Effector memory CD8-positive, alpha-beta T cell (primary cell): ENCODE measurements around the gene FGFR2.

Source experiments
- ATAC-seq: fragments of 150-1000 bp; cut with Tn5 transposase; replicated peaks from 2 replicates; pipeline ENCODE4 v1.10.0; 2021; ENCODE audit warnings: mild to moderate bottlenecking, moderate library complexity
- DNase-seq, 3 experiments: peaks; one replicate each; pipeline ENCODE4 v3.0.0; 2021
- H3K27ac Mint-ChIP-seq, 2 donors: one replicate each; pipeline ENCODE4 v1.8.0; 2022; ENCODE audit warnings: mild to moderate bottlenecking in 2 of 2, mixed read lengths in 2 of 2, moderate library complexity in 2 of 2
- H3K27me3 Mint-ChIP-seq, 2 donors: one replicate each; pipeline ENCODE4 v1.8.0; 2022; ENCODE audit warnings: mixed read lengths in 2 of 2
- H3K36me3 Mint-ChIP-seq: one replicate; pipeline ENCODE4 v1.8.0; 2022; ENCODE audit warnings: mild to moderate bottlenecking, moderate library complexity, mixed read lengths; ENCODE audit not compliant: insufficient read depth
- H3K4me1 Mint-ChIP-seq, 2 donors: one replicate each; pipeline ENCODE4 v1.8.0; 2022; ENCODE audit warnings: low read depth in 2 of 2, mixed read lengths in 2 of 2
- H3K4me3 Mint-ChIP-seq, 2 donors: one replicate each; pipeline ENCODE4 v1.8.0; 2022; ENCODE audit warnings: mild to moderate bottlenecking in 2 of 2, mixed read lengths in 2 of 2, moderate library complexity in 2 of 2
- H3K9me3 Mint-ChIP-seq, 2 donors: one replicate each; pipeline ENCODE4 v1.8.0; 2022; ENCODE audit warnings: mixed read lengths in 2 of 2

The FGFR2 gene

GRCh38 chr10:121591186-121591585 is 7.1 kb downstream of the FGFR2 start:
- peaks cover 0 to under 1% of the 10 kb centered on the region in 2 donors for H3K4me1 Mint-ChIP-seq
- DNase-seq (no peak), ATAC-seq (no peak)
- peaks cover 0 to 5% of the 10 kb centered on the region in 2 donors for H3K9me3 Mint-ChIP-seq
- H3K4me3 Mint-ChIP-seq, result no peak overlapping the region
- H3K27me3 Mint-ChIP-seq, result peaks cover 9 to 35% of the 10 kb centered on the region in 2 donors
- H3K36me3 Mint-ChIP-seq, result no peaks in the 10 kb centered on the region
- H3K27ac Mint-ChIP-seq, result no peak overlapping the region

- no peaks in the 10 kb centered on the region for H3K36me3 Mint-ChIP-seq
These were observed 7.5 kb downstream of the FGFR2 start for GRCh38 chr10:121590772-121591171.

GRCh38 chr10:121589553-121589952 is 8.7 kb downstream of the FGFR2 start:
- Mint-ChIP-seq H3K27ac (no peak overlapping the region), H3K36me3 (no peaks in the 10 kb centered on the region)

More at GRCh38 chr10:121590772-121591171, 7.5 kb downstream of the FGFR2 start:
- ATAC-seq, result no peak
- peaks cover 7 to 31% of the 10 kb centered on the region in 2 donors for H3K27me3 Mint-ChIP-seq
- peaks cover 0 to 5% of the 10 kb centered on the region in 2 donors for H3K9me3 Mint-ChIP-seq
- no peak for DNase-seq
- H3K27ac Mint-ChIP-seq, result no peak overlapping the region
- no peak overlapping the region for H3K4me3 Mint-ChIP-seq
- no peaks in the 10 kb centered on the region for H3K4me1 Mint-ChIP-seq

GRCh38 chr10:121583857-121584256 is 14.4 kb downstream of the FGFR2 start:
- DNase-seq (no peak), ATAC-seq (no peak)
- Mint-ChIP-seq H3K27me3 (no peaks in the 10 kb centered on the region), H3K27ac (no peak overlapping the region), H3K36me3 (no peaks in the 10 kb centered on the region), H3K4me3 (no peak overlapping the region), H3K4me1 (no peaks in the 10 kb centered on the region), H3K9me3 (peaks cover 0 to 2% of the 10 kb centered on the region in 2 donors)

More at GRCh38 chr10:121589553-121589952, 8.7 kb downstream of the FGFR2 start:
- no peak for ATAC-seq
- Mint-ChIP-seq H3K9me3 (peaks cover 0 to 5% of the 10 kb centered on the region in 2 donors), H3K4me3 (no peak overlapping the region), H3K4me1 (no peaks in the 10 kb centered on the region), H3K27me3 (peaks cover 7 to 22% of the 10 kb centered on the region in 2 donors)
- DNase-seq, result no peak

GRCh38 chr10:121583258-121583657 is 15.0 kb downstream of the FGFR2 start:
- no peaks in the 10 kb centered on the region for H3K36me3 Mint-ChIP-seq
- peaks cover 0 to under 1% of the 10 kb centered on the region in 2 donors for H3K9me3 Mint-ChIP-seq
- no peaks in the 10 kb centered on the region for H3K4me1 Mint-ChIP-seq
- DNase-seq (no peak), ATAC-seq (no peak)
- no peak overlapping the region for H3K27ac Mint-ChIP-seq
- no peak overlapping the region for H3K4me3 Mint-ChIP-seq
- H3K27me3 Mint-ChIP-seq, result peaks cover 0 to 3% of the 10 kb centered on the region in 2 donors

GRCh38 chr10:121580276-121581116 is 17.7 kb downstream of the FGFR2 start:
- no peak overlapping the region for H3K4me3 Mint-ChIP-seq
- peaks cover 6 to 12% of the 10 kb centered on the region in 2 donors for H3K27me3 Mint-ChIP-seq
- H3K4me1 Mint-ChIP-seq, result no peaks in the 10 kb centered on the region
- no peaks in the 10 kb centered on the region for H3K36me3 Mint-ChIP-seq
- ATAC-seq (no peak), DNase-seq (no peak)
- no peaks in the 10 kb centered on the region for H3K9me3 Mint-ChIP-seq
- no peak overlapping the region for H3K27ac Mint-ChIP-seq

GRCh38 chr10:121579656-121580055 is 18.6 kb downstream of the FGFR2 start:
- Mint-ChIP-seq H3K27me3 (peaks cover 6 to 12% of the 10 kb centered on the region in 2 donors), H3K9me3 (no peaks in the 10 kb centered on the region), H3K27ac (no peak overlapping the region), H3K4me3 (no peak overlapping the region), H3K4me1 (no peaks in the 10 kb centered on the region), H3K36me3 (no peaks in the 10 kb centered on the region)
- DNase-seq (no peak), ATAC-seq (no peak)

- no peaks in the 10 kb centered on the region for H3K36me3 Mint-ChIP-seq
- H3K4me3 Mint-ChIP-seq, result no peak overlapping the region
- no peak overlapping the region for H3K27ac Mint-ChIP-seq
- H3K9me3 Mint-ChIP-seq, result no peaks in the 10 kb centered on the region
- no peak for DNase-seq
- ATAC-seq, result no peak
- no peaks in the 10 kb centered on the region for H3K4me1 Mint-ChIP-seq
- peaks cover 6 to 12% of the 10 kb centered on the region in 2 donors for H3K27me3 Mint-ChIP-seq
These were observed 19.3 kb downstream of the FGFR2 start for GRCh38 chr10:121578965-121579364.

- Mint-ChIP-seq H3K4me1 (no peaks in the 10 kb centered on the region), H3K4me3 (no peak overlapping the region), H3K27me3 (peaks cover 6 to 12% of the 10 kb centered on the region in 2 donors), H3K9me3 (no peaks in the 10 kb centered on the region), H3K27ac (no peak overlapping the region), H3K36me3 (peaks cover 2% of the 10 kb centered on the region)
- DNase-seq (no peak), ATAC-seq (no peak)
These were observed 19.9 kb downstream of the FGFR2 start for GRCh38 chr10:121578298-121578697.

GRCh38 chr10:121577568-121577967 is 20.7 kb downstream of the FGFR2 start:
- H3K27me3 Mint-ChIP-seq, result peaks cover 6 to 12% of the 10 kb centered on the region in 2 donors
- no peak overlapping the region for H3K4me3 Mint-ChIP-seq
- DNase-seq (no peak), ATAC-seq (no peak)
- H3K4me1 Mint-ChIP-seq, result no peaks in the 10 kb centered on the region
- no peak overlapping the region for H3K27ac Mint-ChIP-seq
- H3K9me3 Mint-ChIP-seq, result no peaks in the 10 kb centered on the region
- peaks cover 2% of the 10 kb centered on the region for H3K36me3 Mint-ChIP-seq

- H3K27me3 Mint-ChIP-seq, result peaks cover 6 to 12% of the 10 kb centered on the region in 2 donors
- H3K4me3 Mint-ChIP-seq, result no peak overlapping the region
- no peak for ATAC-seq
- no peak for DNase-seq
- H3K4me1 Mint-ChIP-seq, result no peaks in the 10 kb centered on the region
- no peak overlapping the region for H3K27ac Mint-ChIP-seq
- H3K9me3 Mint-ChIP-seq, result no peaks in the 10 kb centered on the region
- H3K36me3 Mint-ChIP-seq, result peaks cover 2% of the 10 kb centered on the region
These were observed 22.1 kb downstream of the FGFR2 start for GRCh38 chr10:121576139-121576538.

GRCh38 chr10:121574519-121575166 is 23.6 kb downstream of the FGFR2 start:
- Mint-ChIP-seq H3K4me3 (no peak overlapping the region), H3K9me3 (no peaks in the 10 kb centered on the region), H3K27me3 (peaks cover 6 to 12% of the 10 kb centered on the region in 2 donors), H3K4me1 (no peaks in the 10 kb centered on the region), H3K27ac (no peak overlapping the region), H3K36me3 (peaks cover 2% of the 10 kb centered on the region)
- no peak for DNase-seq
- ATAC-seq, result no peak

- Mint-ChIP-seq H3K27me3 (peaks cover 6 to 11% of the 10 kb centered on the region in 2 donors), H3K4me1 (no peaks in the 10 kb centered on the region), H3K9me3 (no peaks in the 10 kb centered on the region), H3K36me3 (peaks cover 2% of the 10 kb centered on the region), H3K4me3 (no peak overlapping the region), H3K27ac (no peak overlapping the region)
- DNase-seq (no peak), ATAC-seq (no peak)
These were observed 24.7 kb downstream of the FGFR2 start for GRCh38 chr10:121573538-121573941.
